Sciatic nerve (tissue), 1 donor: ENCODE measurements around the gene ZC3H4. TPM values are rescaled to one million over a fixed set of nuclear protein-coding genes. Genes with fewer than 3 reads are reported as not detected.

Experiments used
- total RNA-seq: library from RNA; stranded (reverse); fragmentation: NEBNext Ultra II Directional; extraction: Animal tissue kit (Norgen Biotek cat#: 25700); gene quantifications from one replicate; pipeline ENCODE4 v1.2.1, GENCODE V29; 2021
- donor health status: DM: no; HTN: no; CAD: no.

ZC3H4 gene
- total RNA-seq, 1 donor from 2014 or later = 50.4 TPM

Other genes starting within 250 kb of the ZC3H4 start
- gene NPAS1, start 93.9 kb downstream of the ZC3H4 start, total RNA-seq = 0.89 TPM
- 19.3 TPM for gene TMEM160, start 65.2 kb downstream of the ZC3H4 start, total RNA-seq
- gene SAE1, start 17.1 kb upstream of the ZC3H4 start, total RNA-seq = 41.8 TPM
- gene BBC3, start 117.4 kb upstream of the ZC3H4 start, total RNA-seq = 5.4 TPM
- gene CCDC9, start 142.7 kb upstream of the ZC3H4 start, total RNA-seq = 42.4 TPM
- gene INAFM1, start 161.1 kb upstream of the ZC3H4 start, total RNA-seq = 28.2 TPM
- gene C5AR1, start 196.1 kb upstream of the ZC3H4 start, total RNA-seq = 33.3 TPM
- gene C5AR2, start 218.4 kb upstream of the ZC3H4 start, total RNA-seq = 6.1 TPM
- 15.2 TPM for gene DHX34, start 235.5 kb upstream of the ZC3H4 start, total RNA-seq